Muscle of arm (tissue), 12 donors: ENCODE data around the gene KIF1B. TPM values are rescaled to one million over a fixed set of nuclear protein-coding genes. Genes with fewer than 3 reads are reported as not detected.
"Not testable (repeated sequence)": the region's sequence is repeated elsewhere in the genome, so short reads cannot be mapped to it uniquely, and the experiment has no call there.

Source experiments
- DNase-seq: peaks from one replicate; pipeline ENCODE4 v3.0.0-alpha.2; 2013
- polyA plus RNA-seq, 12 donors: library from polyadenylated mRNA; unstranded; fragments of 120-200 nt; gene quantifications; one replicate each; pipeline ENCODE4 v1.2.1, GENCODE V29; 2013; ENCODE audit not compliant: insufficient read length in 12 of 12

The KIF1B gene
- polyA plus RNA-seq, 12 donors, result 84.4 to 601 (median 199) TPM

- DNase-seq, result no peak
Observed at GRCh38 chr1:10421637-10422036, 211.3 kb downstream of the KIF1B start.

GRCh38 chr1:10424034-10424433, 213.7 kb downstream of the KIF1B start:
- peak; percentile 64 for DNase-seq

GRCh38 chr1:10424651-10425050, 214.3 kb downstream of the KIF1B start:
- DNase-seq, result no peak

GRCh38 chr1:10425826-10426534, 215.6 kb downstream of the KIF1B start:
- not testable (repeated sequence) for DNase-seq

- not testable (repeated sequence) for DNase-seq
Observed at GRCh38 chr1:10426535-10426848, 216.1 kb downstream of the KIF1B start.

GRCh38 chr1:10428984-10429383, 218.6 kb downstream of the KIF1B start:
- DNase-seq, result no peak

- no peak for DNase-seq
Observed at GRCh38 chr1:10429868-10430215, 219.5 kb downstream of the KIF1B start.

GRCh38 chr1:10430216-10431069, 220.1 kb downstream of the KIF1B start, which contains the start of gene CENPS:
Gene CENPS (plus strand): TSS chr1:10430433. CDS start chr1:10430518, 85 bp downstream.
- peak; percentile 96 for DNase-seq

Other genes starting within 250 kb of the KIF1B start
- gene RBP7, start 213.3 kb upstream of the KIF1B start, polyA plus RNA-seq, result 1 to 10 TPM in 10 of 12 donors, not detected in 2; 2.8 to 9.2 (median 3.7) TPM
- gene UBE4B, start 177.6 kb upstream of the KIF1B start, polyA plus RNA-seq, result 10 to 100 TPM in 11 of 12 donors, not detected in 1; 38.3 to 60.4 (median 43.9) TPM
- 100 to 1,000 TPM in 8 of 12 donors, 10 to 100 TPM in 3, not detected in 1; 85.0 to 131 (median 109) TPM for gene PGD, start 188.5 kb downstream of the KIF1B start, polyA plus RNA-seq
- gene CENPS, start 219.9 kb downstream of the KIF1B start, polyA plus RNA-seq, result 10 to 100 TPM in 2 of 12 donors, 1 to 10 TPM in 8, not detected in 2; 5.4 to 12.4 (median 7.5) TPM
- gene CORT, start 239.5 kb downstream of the KIF1B start, polyA plus RNA-seq, result 1 to 10 TPM in 7 of 12 donors, under 1 TPM in 3, not detected in 2; 0.38 to 1.8 (median 1.2) TPM